ENCODE results near the gene PCSK4.

The PCSK4 gene

GRCh38 chr19:1467490-1468273, 22.5 kb downstream of the PCSK4 start:
- Histone ChIP-seq H3K36me3 (ENCODE audit: control insufficient read depth in 2 of 2, insufficient read depth in 1 of 2, low read length in 2 of 2) (peaks cover 0 to 10% of the 10 kb centered on the region in 2 experiments; a peak in 1 of 3 replicates), H3K4me3 (ENCODE audit: low read depth, low read length) (no peak overlapping the region), H3K4me1 (ENCODE audit: control insufficient read depth, insufficient read depth, low read length) (peaks cover 12% of the 10 kb centered on the region), H3K27ac (ENCODE audit: extremely low read depth, low read depth, low read length) (no peak overlapping the region), H3K9me3 (ENCODE audit: control insufficient read depth, insufficient read depth, low read depth, low read length) (no peaks in the 10 kb centered on the region)
- POLR2A ChIA-PET = no interaction called here
- CTCF ChIA-PET = interaction anchor here (0.6 to 1.3 kb wide), 5 partner anchors 14 to 50 kb away, joined by 3 read pairs; no protein-coding TSS in a partner anchor
- TF ChIP-seq SCRT2 (tag by site-specific recombination; IDR thresholded peaks at IDR 0.05) (no peak), HOXD13 (CRISPR knock-in tag; IDR thresholded peaks at IDR 0.05; ENCODE audit: borderline replicate concordance) (no peak), ZNF600 (tag by site-specific recombination; IDR thresholded peaks at IDR 0.05) (no peak), ZNF791 (tag by site-specific recombination; IDR thresholded peaks at IDR 0.05) (no peak), KLF10 (tag by site-specific recombination; IDR thresholded peaks at IDR 0.05) (no peak), ZNF184 (tag by site-specific recombination; IDR thresholded peaks at IDR 0.05) (no peak), ZNF302 (tag by site-specific recombination; IDR thresholded peaks at IDR 0.05; ENCODE audit: low read depth) (no peak), ZNF707 (tag by site-specific recombination; IDR thresholded peaks at IDR 0.05) (no peak), ATF2 (tag by site-specific recombination; IDR thresholded peaks at IDR 0.05; ENCODE audit: low read depth) (no peak)

- Histone ChIP-seq H3K4me3 (ENCODE audit: low read depth, low read length) (no peak overlapping the region), H3K9me3 (ENCODE audit: control insufficient read depth, insufficient read depth, low read depth, low read length) (no peaks in the 10 kb centered on the region), H3K27ac (ENCODE audit: extremely low read depth, low read depth, low read length) (no peak overlapping the region), H3K4me1 (ENCODE audit: control insufficient read depth, insufficient read depth, low read length) (peaks cover 12% of the 10 kb centered on the region), H3K36me3 (ENCODE audit: control insufficient read depth in 2 of 2, insufficient read depth in 1 of 2, low read length in 2 of 2) (peaks cover 0 to 10% of the 10 kb centered on the region in 2 experiments; a peak in 1 of 3 replicates)
- POLR2A ChIA-PET = interaction anchor here (1.2 to 1.4 kb wide), 2 partner anchors 12 to 22 kb away, joined by 3 to 4 read pairs; no protein-coding TSS in a partner anchor
- CTCF ChIA-PET = interaction anchor here (0.7 to 1.1 kb wide), 3 partner anchors 20 to 363 kb away, joined by 3 to 4 read pairs (median 3); no protein-coding TSS in a partner anchor
- TF ChIP-seq ZNF155 (tag by site-specific recombination; IDR thresholded peaks at IDR 0.05) (no peak), BCL11B (tag by site-specific recombination; IDR thresholded peaks at IDR 0.05; ENCODE audit: low read depth) (no peak), ZNF560 (tag by site-specific recombination; IDR thresholded peaks at IDR 0.05; ENCODE audit: borderline replicate concordance) (no peak), ZNF791 (tag by site-specific recombination; IDR thresholded peaks at IDR 0.05) (no peak), ZNF670 (tag by site-specific recombination; IDR thresholded peaks at IDR 0.05; ENCODE audit: low read depth) (no peak), PRDM6 (tag by site-specific recombination; IDR thresholded peaks at IDR 0.05) (no peak), ZNF768 (tag by site-specific recombination; IDR thresholded peaks at IDR 0.05) (no peak), ZNF704 (tag by site-specific recombination; IDR thresholded peaks at IDR 0.05) (no peak), KLF7 (tag by site-specific recombination; IDR thresholded peaks at IDR 0.05; ENCODE audit: borderline replicate concordance) (no peak), ZNF658 (tag by site-specific recombination; IDR thresholded peaks at IDR 0.05) (no peak), ZNF391 (tag by site-specific recombination; IDR thresholded peaks at IDR 0.05; ENCODE audit: borderline replicate concordance, low read depth) (no peak), ZNF175 (tag by site-specific recombination; IDR thresholded peaks at IDR 0.05) (no peak), ZNF354C (tag by site-specific recombination; IDR thresholded peaks at IDR 0.05; ENCODE audit: borderline replicate concordance, low read depth) (no peak), ZNF23 (tag by site-specific recombination; IDR thresholded peaks at IDR 0.05; ENCODE audit: borderline replicate concordance) (no peak), ZNF221 (tag by site-specific recombination; IDR thresholded peaks at IDR 0.05; ENCODE audit: borderline replicate concordance) (no peak), ZNF184 (tag by site-specific recombination; IDR thresholded peaks at IDR 0.05) (no peak), ZSCAN16 (tag by site-specific recombination; IDR thresholded peaks at IDR 0.05) (no peak), ZNF121 (tag by site-specific recombination; IDR thresholded peaks at IDR 0.05) (no peak), ZSCAN23 (tag by site-specific recombination; IDR thresholded peaks at IDR 0.05) (no peak)
Measured at GRCh38 chr19:1467215-1467489, 23.0 kb downstream of the PCSK4 start.

Data from HEK293 (cell line).